K562 (cell line): ENCODE results near the gene HTR5A. TPM values are rescaled to one million over a fixed set of nuclear protein-coding genes. Genes with fewer than 3 reads are reported as not detected.

ENCODE experiments used
- ATAC-seq: fragments of 200-7000 bp; cut with Tn5 transposase; 3 replicates; pipeline ENCODE4 v1.9.1; 2020; ENCODE audit warnings: moderate library complexity
- BruUV-seq: library from RNA; stranded (reverse); fragments of 400-500 nt; replicated peaks from 2 replicates; lab custom pipeline; 2021; lab: Mats Ljungman, UMichigan
- CTCF ChIA-PET: fragments of 300-600 bp; formaldehyde crosslinking; extraction: SDS; loops from one replicate; lab custom pipeline; 2021; ENCODE audit warnings: low intra/inter-chr PET ratio; lab: Yijun Ruan, JAX
- POLR2A ChIA-PET: fragments of 300-600, 350-650 bp; sonication (Branson Sonifier 250); formaldehyde crosslinking; extraction: SDS; loops from one replicate; lab custom pipeline; 2021; ENCODE audit warnings: antibody characterized with exemption, inconsistent platforms; lab: Yijun Ruan, JAX
- DNase-seq, 4 experiments: peaks; one replicate each; pipeline versions ENCODE4 v3.0.0 to v3.0.0-alpha.2; 2011 to 2018; ENCODE audit warnings: low spot score in 3 of 4, mixed read lengths in 3 of 4; ENCODE audit errors: extremely low read depth in 1 of 4
- FAIRE-seq: peaks from 2 replicates; lab custom pipeline; 2011; peaks lifted over from hg19 to GRCh38; lab: Jason Lieb, UNC
- H2AFZ ChIP-seq: 2 replicates; pipeline ENCODE4 v1.6.0; 2011; ENCODE audit warnings: low read depth, low read length, control low read depth, inconsistent platforms
- H3K27ac ChIP-seq: fragments of 200-600 bp; 3 replicates; pipeline ENCODE4 v1.8.0; 2011; ENCODE audit warnings: low read depth, mild to moderate bottlenecking, control low read depth, inconsistent platforms, low read length, moderate library complexity, mixed read lengths; ENCODE audit errors: extremely low read depth
- H3K27me3 ChIP-seq, 2 experiments: fragments of 300-600 bp in 1 of 2; 2 replicates in 1 of 2; 3 replicates in 1 of 2; pipeline versions ENCODE4 v1.6.0 to v1.8.0; 2011; ENCODE audit warnings: inconsistent platforms in 2 of 2, low read length in 2 of 2, mild to moderate bottlenecking in 1 of 2, mixed read lengths in 1 of 2, moderate library complexity in 1 of 2; ENCODE audit not compliant: control insufficient read depth in 2 of 2, insufficient read depth in 2 of 2
- H3K36me3 ChIP-seq: fragments of 300-600 bp; 3 replicates; pipeline ENCODE4 v1.8.0; 2011; ENCODE audit warnings: mild to moderate bottlenecking, low read length, inconsistent platforms; ENCODE audit not compliant: control insufficient read depth, insufficient read depth
- H3K4me1 ChIP-seq, 2 experiments: fragments of 200-600 bp in 1 of 2; replicated peaks in 1 of 2; 2 replicates in 1 of 2; 3 replicates in 1 of 2; pipeline versions ENCODE4 v1.5.1 to v1.8.0; 2011; ENCODE audit warnings: inconsistent platforms in 2 of 2, low read length in 2 of 2, mild to moderate bottlenecking in 1 of 2, mixed read lengths in 1 of 2, moderate library complexity in 1 of 2; ENCODE audit not compliant: control insufficient read depth in 2 of 2, insufficient read depth in 2 of 2
- H3K4me2 ChIP-seq: 2 replicates; pipeline ENCODE4 v1.6.1; 2011; ENCODE audit warnings: low read length, control low read depth, inconsistent platforms, mixed read lengths; ENCODE audit not compliant: insufficient read depth
- H3K4me3 ChIP-seq: fragments of 200-600 bp; sonication (generic), shearing (Covaris generic); 2 replicates; pipeline ENCODE4 v1.5.1; 2016; ENCODE audit warnings: control low read depth, inconsistent platforms
- H3K79me2 ChIP-seq: fragments of 200-600 bp; 3 replicates; pipeline ENCODE4 v1.8.0; 2011; ENCODE audit warnings: low read length, inconsistent platforms; ENCODE audit not compliant: control insufficient read depth, insufficient read depth
- H3K9ac ChIP-seq, 2 experiments: 2 replicates each; pipeline versions ENCODE4 v1.6.0 to v1.6.1; 2011; ENCODE audit warnings: low read depth in 2 of 2, low read length in 2 of 2, control low read depth in 1 of 2, inconsistent platforms in 1 of 2, mild to moderate bottlenecking in 1 of 2, mixed read lengths in 1 of 2; ENCODE audit not compliant: insufficient read depth in 1 of 2
- H3K9me1 ChIP-seq: one replicate; pipeline ENCODE4 v1.6.0; 2011; ENCODE audit warnings: inconsistent platforms, mild to moderate bottlenecking, low read length, moderate library complexity; ENCODE audit not compliant: control insufficient read depth, insufficient read depth
- H3K9me3 ChIP-seq: replicated peaks from 2 replicates; pipeline ENCODE4 v1.5.1; 2011; ENCODE audit warnings: low read depth, low read length, inconsistent platforms; ENCODE audit not compliant: control insufficient read depth, insufficient read depth
- H4K20me1 ChIP-seq: replicated peaks from 2 replicates; pipeline ENCODE4 v1.6.1; 2011; ENCODE audit warnings: low read length, inconsistent platforms, mixed read lengths; ENCODE audit not compliant: control insufficient read depth, insufficient read depth
- ATF6 ChIP-seq: sonication (generic); formaldehyde crosslinking; IDR thresholded peaks from 2 replicates; pipeline ENCODE4 v1.4.0; 2020; ENCODE audit warnings: mild to moderate bottlenecking, missing genetic modification reagents
- GTF2A2 ChIP-seq: IDR thresholded peaks from 2 replicates; pipeline ENCODE4 v1.6.1; 2016; ENCODE audit warnings: mild to moderate bottlenecking, missing genetic modification characterization, missing compliant biosample characterization
- HNRNPUL1 ChIP-seq: fragments of 200-400 bp; formaldehyde crosslinking; IDR thresholded peaks from 2 replicates; pipeline ENCODE4 v1.6.1; 2017; ENCODE audit warnings: low read length
- MIER1 ChIP-seq: fragments of 450-650 bp; IDR thresholded peaks from 2 replicates; pipeline ENCODE4 v1.6.1; 2016; ENCODE audit warnings: antibody characterized with exemption, mild to moderate bottlenecking, low read depth
- MNT ChIP-seq, 2 experiments: fragments of 450-650 bp; conservative IDR thresholded peaks; 2 replicates each; pipeline ENCODE4 v1.6.1; 2017; ENCODE audit warnings: mild to moderate bottlenecking in 2 of 2, moderate library complexity in 2 of 2
- NCOA1 ChIP-seq: fragments of 450-650 bp; IDR thresholded peaks from 2 replicates; pipeline ENCODE4 v1.6.1; 2016; ENCODE audit warnings: low read depth
- NFYB ChIP-seq: IDR thresholded peaks from 2 replicates; pipeline ENCODE4 v1.6.1; 2011; ENCODE audit warnings: mild to moderate bottlenecking, moderate library complexity; ENCODE audit not compliant: insufficient read length; ENCODE audit errors: extremely low read depth
- PHF20 ChIP-seq: fragments of 450-650 bp; IDR thresholded peaks from 2 replicates; pipeline ENCODE4 v1.6.1; 2018; ENCODE audit not compliant: partially characterized antibody
- RUNX1 ChIP-seq: sonication (generic); IDR thresholded peaks from 2 replicates; pipeline ENCODE4 v1.6.1; 2016; ENCODE audit warnings: antibody characterized with exemption, low read depth
- THAP12 ChIP-seq: fragments of 250-450 bp; sonication (Bioruptor Pico); IDR thresholded peaks from 2 replicates; pipeline ENCODE4 v1.9.0; 2021; ENCODE audit warnings: mild to moderate bottlenecking, inconsistent platforms
- YY1 ChIP-seq, 3 experiments: IDR thresholded peaks; 2 replicates each; pipeline ENCODE4 v1.6.1; 2011; ENCODE audit warnings: low read length in 2 of 3, mild to moderate bottlenecking in 2 of 3, moderate library complexity in 2 of 3, borderline replicate concordance in 1 of 3, control low read depth in 1 of 3, low read depth in 1 of 3; ENCODE audit not compliant: insufficient read depth in 3 of 3, insufficient replicate concordance in 2 of 3, control insufficient read depth in 1 of 3, insufficient read length in 1 of 3; ENCODE audit errors: extremely low read depth in 1 of 3
- ZBTB1 ChIP-seq: sonication (generic); formaldehyde crosslinking; IDR thresholded peaks from 2 replicates; pipeline ENCODE4 v1.8.1; 2023; ENCODE audit warnings: missing genetic modification reagents, low read depth, mild to moderate bottlenecking, borderline replicate concordance
- ZBTB26 ChIP-seq: fragments of 450-650 bp; formaldehyde crosslinking; IDR thresholded peaks from 2 replicates; pipeline ENCODE4 v1.4.0; 2022; ENCODE audit warnings: missing genetic modification characterization
- ZNF583 ChIP-seq: fragments of 250-450 bp; sonication (Bioruptor Pico); IDR thresholded peaks from 2 replicates; pipeline ENCODE4 v1.4.0; 2020
- ZNF778 ChIP-seq: fragments of 450-650 bp; formaldehyde crosslinking; IDR thresholded peaks from 2 replicates; pipeline ENCODE4 v1.4.0; 2020; ENCODE audit warnings: mild to moderate bottlenecking, moderate library complexity
- ZNF780A ChIP-seq: fragments of 250-450 bp; sonication (Bioruptor Pico); IDR thresholded peaks from 2 replicates; pipeline ENCODE4 v1.5.0; 2021; ENCODE audit warnings: mild to moderate bottlenecking
- WGBS: fragments of 100-300 bp; shearing (Covaris generic); methylation state at CpG from one replicate; pipeline ENCODE4 v1.1.6; 2016; ENCODE audit warnings: low coverage, mixed read lengths; ENCODE audit not compliant: insufficient coverage; ENCODE audit errors: missing lambda C conversion rate; 5-methylcytosine and 5-hydroxymethylcytosine counted together
- in situ Hi-C: fragments of 300-500 bp; cut with MboI; formaldehyde crosslinking; loops from 4 replicates; pipeline ENCODE4 v1.15.0; 2018; ENCODE audit warnings: inconsistent platforms, mixed read lengths
- intact Hi-C: fragments of 100-400 bp; cut with micrococcal nuclease; formaldehyde crosslinking; loops from 2 replicates; pipeline ENCODE4 v1.14.2; 2022
- polyA plus RNA-seq, 8 experiments: library from polyadenylated mRNA; depleted of rRNA in 4 of 8; stranded (reverse) in 5 of 8; unstranded in 3 of 8; fragments of >200 nt; fragmentation: Nextera tagmentation in 2 of 8; fragmentation: Illumina TruSeq in 1 of 8; extraction: Ambion mirVana in 2 of 8; extraction: Trizol in 1 of 8; gene quantifications; 2 replicates each; pipeline versions ENCODE4 v1.2.1 to v1.2.3, GENCODE V29; 2011 to 2014; ENCODE audit warnings: inconsistent platforms in 1 of 8, missing spikeins in 1 of 8
- total RNA-seq, 7 experiments: library from RNA; depleted of rRNA in 6 of 7; stranded (reverse); fragments of >200 nt in 6 of 7; fragmentation: Illumina TruSeq in 2 of 7; extraction: Trizol in 2 of 7; gene quantifications; 2 replicates each; pipeline versions ENCODE4 v1.2.1 to v1.2.3, GENCODE V29; 2011 to 2021; ENCODE audit warnings: low replicate concordance in 1 of 7

HTR5A gene
- total and polyA plus RNA-seq, 9 of the 15 experiments (the other 6 are each of a cell fraction or from before 2014, with no cell fraction given): 0.06 TPM; not detected in 8

GRCh38 chr7:155021699-155022145 is 48.4 kb upstream of the HTR5A start:
- no TSS peak for BruUV-seq
- no peak for TF ChIP-seq ZNF583
- TF ChIP-seq ATF6: no peak
- TF ChIP-seq MIER1: no peak
- no peak for TF ChIP-seq GTF2A2 (tag)
- no peak for TF ChIP-seq PHF20
- TF ChIP-seq ZNF780A: no peak
- TF ChIP-seq RUNX1: no peak
- TF ChIP-seq NFYB: no peak
- no peak for TF ChIP-seq ZBTB26
- no peak for TF ChIP-seq MNT (conservative IDR thresholded peaks at IDR 0.05)
- no peak for TF ChIP-seq NCOA1
- no peak for TF ChIP-seq ZNF778 (CRISPR knock-in tag)
- no peak for TF ChIP-seq ZBTB1 (CRISPR knock-in tag)
- peak in 1 of 3 experiments; percentile 48 for TF ChIP-seq YY1 (IDR thresholded peaks at IDR 0.05; ENCODE audit: borderline replicate concordance in 1 of 3, control insufficient read depth in 1 of 3, extremely low read depth in 1 of 3, insufficient read depth in 3 of 3, insufficient read length in 1 of 3, insufficient replicate concordance in 2 of 3, low read depth in 1 of 3, low read length in 2 of 3)
- 0 out of 2 replicates have a peak, but pooled peaks have one; percentile 24 for TF ChIP-seq THAP12 (CRISPR knock-in tag)
- no peak for TF ChIP-seq HNRNPUL1

More at GRCh38 chr7:155021699-155022145, 48.4 kb upstream of the HTR5A start:
- H3K4me3 ChIP-seq: no peak overlapping the region
- no peaks in the 10 kb centered on the region for H3K9me1 ChIP-seq
- 2% methylated on average over 7 of the region's 7 CpGs for WGBS
- FAIRE-seq: no peak
- H3K4me2 ChIP-seq: no peak overlapping the region
- H3K79me2 ChIP-seq: no peaks in the 10 kb centered on the region
- DNase-seq: no peak
- no peak overlapping the region for H3K9ac ChIP-seq
- intact Hi-C loops (no loop called here), in situ Hi-C loops (no loop called here)
- no peaks in the 10 kb centered on the region for H3K36me3 ChIP-seq
- H3K9me3 ChIP-seq: no peaks in the 10 kb centered on the region
- H3K27ac ChIP-seq: no peak overlapping the region
- ChIA-PET CTCF (no interaction called here), POLR2A (interaction anchor here (0.7 to 1.5 kb wide), 7 partner anchors 10 to 190 kb away, joined by 3 to 7 read pairs (median 3); no protein-coding TSS in a partner anchor)
- no peak overlapping the region; the same call in 1 of the 2 replicates for H2AFZ ChIP-seq
- H3K4me1 ChIP-seq: no peaks in the 10 kb centered on the region; a peak in 1 of 5 replicates
- peaks cover 37 to 42% of the 10 kb centered on the region in 2 experiments for H3K27me3 ChIP-seq
- no peaks in the 10 kb centered on the region for H4K20me1 ChIP-seq
- no peak; the same call in 1 of the 3 replicates for ATAC-seq
